A549 (cell line): Measurements from ENCODE around the gene BCKDHA.

Experiments
- CEBPB ChIP-seq, 2 experiments: fragments of >200 bp in 1 of 2; sonication (Bioruptor Twin) in 1 of 2; formaldehyde crosslinking in 1 of 2; IDR thresholded peaks; 2 replicates each; pipeline ENCODE4 v1.6.1; 2012 to 2016
- EP300 ChIP-seq, 2 experiments: fragments of >200 bp; sonication (Bioruptor Twin); formaldehyde crosslinking; IDR thresholded peaks; 2 replicates in 1 of 2; 3 replicates in 1 of 2; pipeline ENCODE4 v1.6.1; 2016 to 2017
- MAX ChIP-seq: IDR thresholded peaks from 2 replicates; pipeline ENCODE4 v1.6.1; 2012
- POLR2A ChIP-seq: IDR thresholded peaks from 2 replicates; pipeline ENCODE4 v1.6.1; 2012; ENCODE audit warnings: mild to moderate bottlenecking, low read length
- RAD21 ChIP-seq, 2 experiments: fragments of >200 bp in 1 of 2; sonication (Bioruptor Twin) in 1 of 2; formaldehyde crosslinking in 1 of 2; IDR thresholded peaks in 1 of 2; conservative IDR thresholded peaks in 1 of 2; 2 replicates in 1 of 2; 3 replicates in 1 of 2; pipeline ENCODE4 v1.6.1; 2012 to 2018; ENCODE audit warnings: inconsistent platforms in 1 of 2
- RCOR1 ChIP-seq: fragments of 150-350 bp; IDR thresholded peaks from 2 replicates; pipeline ENCODE4 v1.6.1; 2014; ENCODE audit warnings: antibody characterized with exemption, low read length, low read depth
- TF ChIP-seq, protein P1 (sequence below): fragments of >200 bp; sonication (Bioruptor Twin); formaldehyde crosslinking; IDR thresholded peaks from 3 replicates; pipeline ENCODE4 v1.5.1; 2016
- TF ChIP-seq, protein P2 (sequence below): IDR thresholded peaks from 2 replicates; pipeline ENCODE4 v1.6.1; 2012

GRCh38 chr19:41434450-41434849 lies 36.8 kb downstream of the BCKDHA start:
- TF ChIP-seq RCOR1 (no peak), MAX (no peak), POLR2A (no peak), EP300 (IDR thresholded peaks at IDR 0.05) (no peak), RAD21 (conservative IDR thresholded peaks at IDR 0.05 in 1 of 2, IDR thresholded peaks at IDR 0.05 in 1 of 2) (no peak), CEBPB (IDR thresholded peaks at IDR 0.05) (no peak)
- TF ChIP-seq, protein P1, sequence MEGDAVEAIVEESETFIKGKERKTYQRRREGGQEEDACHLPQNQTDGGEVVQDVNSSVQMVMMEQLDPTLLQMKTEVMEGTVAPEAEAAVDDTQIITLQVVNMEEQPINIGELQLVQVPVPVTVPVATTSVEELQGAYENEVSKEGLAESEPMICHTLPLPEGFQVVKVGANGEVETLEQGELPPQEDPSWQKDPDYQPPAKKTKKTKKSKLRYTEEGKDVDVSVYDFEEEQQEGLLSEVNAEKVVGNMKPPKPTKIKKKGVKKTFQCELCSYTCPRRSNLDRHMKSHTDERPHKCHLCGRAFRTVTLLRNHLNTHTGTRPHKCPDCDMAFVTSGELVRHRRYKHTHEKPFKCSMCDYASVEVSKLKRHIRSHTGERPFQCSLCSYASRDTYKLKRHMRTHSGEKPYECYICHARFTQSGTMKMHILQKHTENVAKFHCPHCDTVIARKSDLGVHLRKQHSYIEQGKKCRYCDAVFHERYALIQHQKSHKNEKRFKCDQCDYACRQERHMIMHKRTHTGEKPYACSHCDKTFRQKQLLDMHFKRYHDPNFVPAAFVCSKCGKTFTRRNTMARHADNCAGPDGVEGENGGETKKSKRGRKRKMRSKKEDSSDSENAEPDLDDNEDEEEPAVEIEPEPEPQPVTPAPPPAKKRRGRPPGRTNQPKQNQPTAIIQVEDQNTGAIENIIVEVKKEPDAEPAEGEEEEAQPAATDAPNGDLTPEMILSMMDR: no peak
- TF ChIP-seq, protein P2, sequence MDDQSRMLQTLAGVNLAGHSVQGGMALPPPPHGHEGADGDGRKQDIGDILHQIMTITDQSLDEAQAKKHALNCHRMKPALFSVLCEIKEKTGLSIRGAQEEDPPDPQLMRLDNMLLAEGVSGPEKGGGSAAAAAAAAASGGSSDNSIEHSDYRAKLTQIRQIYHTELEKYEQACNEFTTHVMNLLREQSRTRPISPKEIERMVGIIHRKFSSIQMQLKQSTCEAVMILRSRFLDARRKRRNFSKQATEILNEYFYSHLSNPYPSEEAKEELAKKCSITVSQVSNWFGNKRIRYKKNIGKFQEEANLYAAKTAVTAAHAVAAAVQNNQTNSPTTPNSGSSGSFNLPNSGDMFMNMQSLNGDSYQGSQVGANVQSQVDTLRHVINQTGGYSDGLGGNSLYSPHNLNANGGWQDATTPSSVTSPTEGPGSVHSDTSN: no peak
